SU-DHL-6 (cell line): ENCODE data around the gene SLC13A5.

Source experiments
- EZH2phosphoT487 ChIP-seq: fragments of 200-600 bp; sonication (generic), shearing (Covaris generic); conservative IDR thresholded peaks from 2 replicates; pipeline ENCODE4 v1.6.1; 2018; ENCODE audit warnings: mild to moderate bottlenecking, antibody characterized with exemption, low read length, moderate library complexity, mixed read lengths
- TF ChIP-seq, protein P1 (sequence below): fragments of 200-600 bp; sonication (generic); IDR thresholded peaks from one replicate; pipeline ENCODE4 v1.5.1; 2017; ENCODE audit warnings: antibody characterized with exemption, mild to moderate bottlenecking, low read length, moderate library complexity; ENCODE audit not compliant: insufficient read depth, poor library complexity, severe bottlenecking

GRCh38 chr17:6695565-6695964, 17.6 kb downstream of the SLC13A5 start:
- TF ChIP-seq, protein P1, sequence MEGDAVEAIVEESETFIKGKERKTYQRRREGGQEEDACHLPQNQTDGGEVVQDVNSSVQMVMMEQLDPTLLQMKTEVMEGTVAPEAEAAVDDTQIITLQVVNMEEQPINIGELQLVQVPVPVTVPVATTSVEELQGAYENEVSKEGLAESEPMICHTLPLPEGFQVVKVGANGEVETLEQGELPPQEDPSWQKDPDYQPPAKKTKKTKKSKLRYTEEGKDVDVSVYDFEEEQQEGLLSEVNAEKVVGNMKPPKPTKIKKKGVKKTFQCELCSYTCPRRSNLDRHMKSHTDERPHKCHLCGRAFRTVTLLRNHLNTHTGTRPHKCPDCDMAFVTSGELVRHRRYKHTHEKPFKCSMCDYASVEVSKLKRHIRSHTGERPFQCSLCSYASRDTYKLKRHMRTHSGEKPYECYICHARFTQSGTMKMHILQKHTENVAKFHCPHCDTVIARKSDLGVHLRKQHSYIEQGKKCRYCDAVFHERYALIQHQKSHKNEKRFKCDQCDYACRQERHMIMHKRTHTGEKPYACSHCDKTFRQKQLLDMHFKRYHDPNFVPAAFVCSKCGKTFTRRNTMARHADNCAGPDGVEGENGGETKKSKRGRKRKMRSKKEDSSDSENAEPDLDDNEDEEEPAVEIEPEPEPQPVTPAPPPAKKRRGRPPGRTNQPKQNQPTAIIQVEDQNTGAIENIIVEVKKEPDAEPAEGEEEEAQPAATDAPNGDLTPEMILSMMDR = no peak
- TF ChIP-seq EZH2phosphoT487 = no peak
